NOMO-1 (cell line): ENCODE data around the gene CST11.
"Not testable (repeated sequence)": the region's sequence is repeated elsewhere in the genome, so short reads cannot be mapped to it uniquely, and the experiment has no call there.

Experiments used
- DNase-seq, 2 experiments: peaks; one replicate each; lab custom pipeline; 2025; ENCODE audit not compliant: unreplicated experiment in 2 of 2; lab: John Stamatoyannopoulos, UW

CST11 gene, protein sequence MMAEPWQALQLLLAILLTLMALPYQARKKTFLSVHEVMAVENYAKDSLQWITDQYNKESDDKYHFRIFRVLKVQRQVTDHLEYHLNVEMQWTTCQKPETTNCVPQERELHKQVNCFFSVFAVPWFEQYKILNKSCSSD

DNA sequence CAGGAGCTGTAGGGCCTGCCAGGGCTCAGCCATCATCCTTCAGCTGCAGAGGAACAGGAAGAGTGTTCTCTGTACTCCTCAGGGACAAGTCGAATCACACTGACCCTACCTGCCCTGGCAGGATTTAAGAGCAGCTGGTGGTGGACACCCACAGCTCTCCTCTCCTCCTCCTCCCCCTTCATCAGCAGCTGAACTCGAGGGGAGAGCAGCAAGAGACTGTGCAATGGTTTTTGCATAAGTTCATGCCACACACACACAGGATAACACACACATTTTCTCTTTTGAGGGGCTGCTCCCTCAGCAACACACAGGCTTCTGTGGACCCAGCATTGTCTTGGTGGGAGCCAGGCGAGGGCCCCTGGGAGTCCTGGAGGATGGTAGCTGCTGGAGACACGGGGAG lies at the start of gene CST11:
Gene CST11 (minus strand): TSS at position 101 of the 400 bp plus-strand sequence. CDS start 65 bp downstream, at position 36.
- DNase-seq: no peak

DNA sequence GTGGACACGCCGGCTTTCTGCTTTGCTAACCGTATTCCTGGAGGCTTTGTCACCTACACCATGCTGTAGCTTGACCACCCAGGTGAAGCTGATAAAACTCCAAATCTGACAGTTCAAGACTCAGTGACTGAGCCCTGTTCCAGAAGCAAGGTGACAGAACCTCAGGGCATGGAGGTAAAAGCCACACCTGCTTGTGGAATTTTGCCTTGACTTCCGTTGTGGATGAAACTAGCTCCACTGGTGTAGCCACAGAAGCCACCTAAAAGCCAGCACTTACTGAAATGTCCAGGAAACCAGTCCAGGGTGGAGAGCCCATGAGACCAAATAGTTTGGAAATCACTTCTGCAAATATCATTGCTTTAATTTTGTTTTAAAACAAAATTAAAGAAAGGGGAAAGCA lies 49.2 kb upstream of the CST11 start:
- DNase-seq: no peak

DNA sequence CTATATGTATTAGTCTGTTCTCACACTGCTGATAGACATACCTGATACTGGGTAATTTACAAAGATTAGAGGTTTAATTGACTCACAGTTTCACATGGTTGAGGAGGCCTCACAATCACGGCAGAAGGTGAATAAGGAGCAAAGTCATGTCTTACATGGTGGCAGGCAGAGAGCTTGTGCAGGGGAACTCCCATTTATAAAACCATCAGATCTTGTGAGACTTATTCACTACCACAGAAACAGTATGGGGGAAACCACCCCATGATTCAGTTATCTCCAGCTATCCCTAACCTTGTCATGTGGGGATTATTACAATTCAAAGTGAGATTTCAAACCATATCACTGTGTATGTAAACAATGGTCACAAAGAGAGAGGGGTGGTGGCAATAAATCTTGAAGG lies 44.9 kb upstream of the CST11 start:
- DNase-seq: no peak

GRCh38 chr20:23493172-23493772 lies 40.6 kb upstream of the CST11 start:
- DNase-seq: no peak

DNA sequence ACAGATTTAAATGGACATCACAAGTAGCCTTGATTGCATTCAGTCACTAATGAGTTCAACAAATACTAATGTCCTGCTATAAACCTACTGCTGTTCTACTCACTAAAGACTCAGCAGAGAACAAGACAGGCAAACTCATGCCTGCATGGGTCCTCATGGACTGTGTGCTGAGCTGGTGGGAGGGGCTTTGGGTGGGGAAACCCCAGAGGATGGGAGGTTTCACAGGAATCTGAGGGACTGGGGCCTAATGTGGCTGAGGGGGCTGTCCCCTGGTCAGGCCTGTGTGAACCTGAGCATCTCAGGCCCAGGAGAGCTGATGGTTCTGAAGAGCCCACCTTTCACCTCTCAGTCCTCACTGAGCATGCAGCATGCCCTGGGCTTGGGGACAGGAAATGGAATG lies 39.6 kb upstream of the CST11 start:
- DNase-seq: no peak

DNA sequence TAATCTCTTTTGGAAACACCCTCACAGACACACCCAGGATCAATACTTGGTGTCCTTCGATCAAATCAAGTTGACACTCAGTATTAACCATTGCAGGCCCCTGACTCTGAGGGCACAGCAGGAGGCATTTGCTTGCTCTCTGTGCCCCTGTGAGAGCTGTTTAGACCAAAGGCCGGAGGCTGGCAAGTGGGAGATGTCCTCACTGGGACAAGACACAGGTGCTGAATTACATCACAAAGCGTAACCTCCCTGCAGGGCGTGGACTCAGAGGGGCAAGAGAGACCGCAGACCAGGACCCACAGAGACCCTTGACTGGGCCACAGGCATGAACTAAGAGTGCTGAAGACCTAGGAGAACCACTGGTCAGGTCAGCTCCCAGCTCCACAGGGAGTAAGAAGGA lies 38.1 kb upstream of the CST11 start, which contains the start of gene CST8:
Gene CST8 (plus strand): TSS at position 301 of the 400 bp plus-strand sequence. CDS start 551 bp downstream, outside the sequence.
- DNase-seq: no peak

- no peak for DNase-seq
These were observed 36.3 kb upstream of the CST11 start for GRCh38 chr20:23488996-23489395.

DNA sequence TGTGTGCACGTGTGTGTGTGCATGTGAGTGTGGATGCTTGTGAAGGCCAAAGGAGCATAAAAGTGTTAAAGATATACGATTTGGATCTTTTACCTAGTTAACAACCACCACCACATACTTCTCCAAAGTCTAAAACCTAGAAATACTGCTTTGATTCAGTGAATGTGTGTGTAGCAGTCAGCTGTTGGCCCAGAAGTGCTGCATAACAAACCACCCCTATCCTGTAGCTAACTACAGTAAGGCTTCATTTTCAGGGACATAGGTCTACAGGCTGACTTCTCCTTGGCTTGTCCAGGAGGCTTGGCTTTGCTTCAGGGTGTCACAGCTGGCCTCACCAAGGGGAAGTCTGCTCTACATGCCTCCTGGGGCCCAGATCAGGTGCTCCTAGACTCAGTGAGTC lies 35.8 kb upstream of the CST11 start:
- DNase-seq: no peak

GRCh38 chr20:23484081-23484480 lies 31.4 kb upstream of the CST11 start:
- DNase-seq: no peak

GRCh38 chr20:23482138-23482537 lies 29.5 kb upstream of the CST11 start:
- no peak for DNase-seq

GRCh38 chr20:23479043-23479442 lies 26.4 kb upstream of the CST11 start:
- DNase-seq: no peak

- DNase-seq: no peak
These were observed 24.5 kb upstream of the CST11 start for GRCh38 chr20:23477223-23477622.

DNA sequence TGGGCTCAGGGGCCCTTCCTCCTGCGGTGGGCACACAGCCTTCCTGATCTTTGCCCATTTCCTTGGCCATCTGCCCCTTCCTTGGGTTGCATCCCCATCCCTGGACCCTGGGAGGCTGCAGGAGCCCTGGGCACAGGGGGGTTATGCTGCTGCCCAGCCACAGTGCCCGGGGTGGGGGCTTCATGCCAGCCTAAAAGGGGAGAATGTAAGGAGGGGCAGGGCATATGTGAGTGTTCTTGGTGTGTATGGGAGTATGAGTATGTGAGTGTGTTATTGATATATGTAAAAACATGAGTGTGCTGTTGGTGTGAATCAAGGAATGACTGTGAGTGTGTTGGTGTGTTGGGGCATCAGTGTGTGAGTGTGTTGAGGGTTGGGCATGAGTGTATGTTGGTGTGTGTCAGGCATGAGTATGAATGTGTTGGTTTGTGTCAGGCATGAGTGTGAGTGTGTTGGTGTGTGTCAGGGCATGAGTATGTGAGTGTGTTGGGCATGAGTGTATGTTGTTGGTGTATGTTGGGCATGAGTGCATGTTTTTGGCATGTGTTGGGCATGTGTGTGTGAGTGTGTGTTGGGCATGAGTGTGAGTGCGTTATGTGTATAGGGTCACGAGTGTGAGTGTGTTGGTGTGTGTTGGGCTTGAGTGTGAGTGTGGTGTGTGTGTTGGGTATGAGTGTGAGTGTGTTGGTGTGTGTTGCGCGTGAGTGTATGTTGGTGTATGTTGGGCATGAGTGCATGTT lies 23.5 kb upstream of the CST11 start:
- DNase-seq: no peak

GRCh38 chr20:23475395-23475794 lies 22.7 kb upstream of the CST11 start:
- no peak for DNase-seq

GRCh38 chr20:23473293-23473692 lies 20.6 kb upstream of the CST11 start:
- not testable (repeated sequence) for DNase-seq

- not testable (repeated sequence) for DNase-seq
These were observed 19.6 kb upstream of the CST11 start for GRCh38 chr20:23472306-23472705.

DNA sequence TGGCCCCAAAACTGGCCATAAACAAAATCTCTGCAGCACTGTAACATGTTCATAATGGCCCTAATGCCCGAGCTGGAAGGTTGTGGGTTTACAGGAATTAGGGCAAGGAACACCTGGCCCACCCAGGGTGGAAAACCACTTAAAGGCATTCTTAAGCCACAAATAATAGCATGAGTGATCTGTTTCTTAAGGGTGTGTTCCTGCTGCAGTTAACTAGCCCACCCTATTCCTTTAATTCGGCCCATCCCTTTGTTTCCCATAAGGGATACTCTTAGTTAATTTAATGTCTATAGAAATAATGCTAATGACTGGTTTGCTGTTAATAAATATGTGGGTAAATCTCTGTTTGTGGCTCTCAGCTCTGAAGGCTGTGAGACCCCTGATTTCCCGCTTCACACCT lies 14.3 kb upstream of the CST11 start:
- DNase-seq: not testable (repeated sequence)

DNA sequence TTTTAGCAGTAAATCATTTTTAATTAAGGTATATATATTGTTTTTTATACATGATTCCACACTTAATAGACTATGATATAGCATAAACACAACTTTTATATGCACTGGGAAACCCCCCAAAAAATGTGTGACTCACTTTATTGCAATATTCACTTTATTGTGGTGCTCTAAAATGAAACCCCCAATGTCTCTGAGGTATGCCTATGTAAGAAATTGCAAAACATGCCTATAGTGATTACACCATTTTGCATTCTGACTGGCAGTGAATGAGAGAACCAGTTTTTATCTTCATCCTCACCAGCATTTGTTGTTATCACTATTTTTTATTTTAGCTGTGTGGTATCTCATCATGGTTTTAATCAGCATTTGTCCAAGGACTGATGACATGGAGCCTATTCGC lies 8.5 kb upstream of the CST11 start:
- no peak for DNase-seq

GRCh38 chr20:23459461-23460150 lies 6.9 kb upstream of the CST11 start:
- no peak for DNase-seq

DNA sequence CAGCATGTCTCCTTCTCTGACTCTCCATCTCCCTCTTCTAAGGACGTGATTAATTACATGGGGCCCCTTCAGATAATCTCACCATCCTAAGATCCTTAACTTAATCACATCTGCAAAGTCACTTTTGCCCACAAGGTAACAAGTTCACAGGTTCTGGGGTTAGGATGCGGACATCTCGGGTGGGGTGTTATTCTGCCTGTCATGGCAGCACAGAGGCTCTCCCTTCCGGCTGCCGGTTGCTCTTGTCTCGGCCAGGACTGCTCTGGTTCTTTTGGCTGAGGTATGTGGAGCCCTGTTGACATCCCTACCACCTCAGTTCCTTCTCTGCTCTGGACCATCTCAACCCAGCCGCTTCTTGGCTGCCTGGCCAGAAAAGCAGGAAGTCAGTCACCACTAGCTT lies 4.2 kb upstream of the CST11 start:
- no peak for DNase-seq

- DNase-seq: no peak
These were observed 3.7 kb upstream of the CST11 start for GRCh38 chr20:23456409-23456808.

DNA sequence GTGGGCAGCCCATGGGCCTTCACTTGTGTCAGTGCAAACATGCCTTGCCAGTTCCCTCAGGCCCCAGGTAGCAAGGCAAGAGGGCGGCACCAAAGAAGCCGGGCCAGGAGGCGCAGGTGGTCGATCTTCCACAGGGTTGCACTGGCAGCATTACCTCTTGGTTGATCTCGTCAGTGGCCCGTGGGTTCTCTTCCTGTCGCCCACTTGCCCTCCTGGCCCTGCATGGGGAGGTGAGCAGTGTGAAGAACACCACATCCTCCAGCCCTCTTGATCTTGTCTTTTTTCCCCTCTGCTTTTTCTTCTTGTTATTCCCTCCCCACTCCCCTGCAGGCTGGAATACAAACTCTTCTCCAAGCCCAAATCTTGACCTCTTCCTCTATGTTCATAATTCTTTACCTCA lies 3.0 kb upstream of the CST11 start:
- DNase-seq: no peak
